GM21528 (cell line): ENCODE results near the gene HIP1R.
A peak's percentile ranks its signal among the peaks of the same experiment; 100 is the strongest.
"Not testable (repeated sequence)": the region's sequence is repeated elsewhere in the genome, so short reads cannot be mapped to it uniquely, and the experiment has no call there.

Experiments
- ATAC-seq: cut with Tn5 transposase; IDR thresholded peaks from one replicate; pipeline ENCODE4 v1.9.1; 2021; ENCODE audit warnings: mild to moderate bottlenecking, moderate library complexity; ENCODE audit not compliant: unreplicated experiment, low FRiP score

HIP1R gene

DNA sequence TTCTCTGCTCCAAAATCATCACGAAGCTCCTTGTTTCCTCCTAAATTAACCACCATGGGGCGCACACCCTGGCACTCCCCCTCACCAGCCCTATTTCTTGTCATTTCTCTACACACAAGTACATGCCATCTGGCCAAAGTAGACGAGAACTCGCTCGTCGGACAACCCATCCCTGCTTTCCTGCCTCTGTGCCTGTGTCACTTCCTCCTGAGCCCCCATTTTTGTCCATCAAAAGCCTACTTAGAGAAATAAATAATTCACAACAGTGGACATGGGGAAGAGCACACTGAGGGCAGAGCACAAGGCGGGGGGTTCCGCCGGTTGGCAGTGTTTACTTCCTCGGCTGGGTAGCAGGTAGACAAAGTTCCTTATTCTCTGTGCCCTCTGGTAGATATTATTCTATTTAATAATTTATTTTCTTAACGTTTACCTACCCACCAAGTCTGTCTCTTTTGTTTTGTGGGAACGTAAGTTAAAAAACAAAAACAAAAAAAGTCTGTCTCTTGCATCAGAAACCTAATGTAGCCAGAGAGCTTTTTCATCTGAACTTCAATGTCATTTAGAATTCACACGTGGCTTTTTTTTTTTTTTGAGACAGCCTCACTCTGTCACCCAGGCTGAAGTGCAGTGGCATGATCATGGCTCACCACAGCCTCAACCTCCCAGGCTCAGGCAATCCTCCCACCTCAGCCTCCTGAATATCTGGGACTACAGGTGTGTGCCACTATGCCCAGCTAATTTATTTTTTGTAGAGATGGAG is 54.7 kb downstream of the HIP1R start:
- ATAC-seq, result no peak

DNA sequence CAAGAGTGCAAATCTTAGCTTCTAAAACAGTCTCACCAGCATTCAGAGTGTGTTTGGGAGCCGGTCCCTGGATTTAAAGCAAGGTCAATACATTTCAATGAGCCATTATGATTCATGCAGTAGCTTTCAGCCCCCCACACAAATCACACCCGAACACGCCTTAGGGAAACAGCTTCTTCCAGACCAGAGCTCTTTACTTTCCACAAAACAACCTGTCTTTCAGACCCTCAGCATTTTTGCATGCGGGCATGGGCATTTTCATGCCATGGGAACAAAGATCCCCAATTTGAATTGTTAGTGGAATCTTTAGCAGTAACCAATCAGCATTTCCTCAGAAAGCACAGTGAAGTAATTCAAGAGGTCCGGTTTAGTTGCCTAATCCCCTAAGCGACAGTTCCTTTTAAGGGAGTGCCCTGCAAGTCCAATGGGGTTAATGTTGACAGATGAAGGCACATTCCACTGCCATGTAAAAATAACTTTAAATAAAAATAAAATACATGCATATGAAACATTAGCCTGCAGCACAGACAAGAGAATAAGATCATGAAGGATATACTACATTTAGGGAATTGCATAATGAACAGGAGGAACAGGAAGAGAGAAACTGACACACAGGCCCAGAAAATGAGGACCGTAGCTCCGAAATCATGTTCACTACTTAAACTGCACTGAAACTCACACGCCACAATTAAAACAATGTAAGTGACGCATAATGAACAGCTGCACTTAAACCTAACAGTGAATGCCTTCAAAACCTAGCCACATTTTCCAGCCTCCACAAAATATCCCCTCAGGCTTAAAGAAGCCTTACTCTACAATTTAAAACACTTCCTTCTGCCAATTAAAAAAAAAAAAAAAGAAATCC is 56.6 kb downstream of the HIP1R start:
- no peak for ATAC-seq

GRCh38 chr12:122892724-122893123 is 57.5 kb downstream of the HIP1R start:
- not testable (repeated sequence) for ATAC-seq

DNA sequence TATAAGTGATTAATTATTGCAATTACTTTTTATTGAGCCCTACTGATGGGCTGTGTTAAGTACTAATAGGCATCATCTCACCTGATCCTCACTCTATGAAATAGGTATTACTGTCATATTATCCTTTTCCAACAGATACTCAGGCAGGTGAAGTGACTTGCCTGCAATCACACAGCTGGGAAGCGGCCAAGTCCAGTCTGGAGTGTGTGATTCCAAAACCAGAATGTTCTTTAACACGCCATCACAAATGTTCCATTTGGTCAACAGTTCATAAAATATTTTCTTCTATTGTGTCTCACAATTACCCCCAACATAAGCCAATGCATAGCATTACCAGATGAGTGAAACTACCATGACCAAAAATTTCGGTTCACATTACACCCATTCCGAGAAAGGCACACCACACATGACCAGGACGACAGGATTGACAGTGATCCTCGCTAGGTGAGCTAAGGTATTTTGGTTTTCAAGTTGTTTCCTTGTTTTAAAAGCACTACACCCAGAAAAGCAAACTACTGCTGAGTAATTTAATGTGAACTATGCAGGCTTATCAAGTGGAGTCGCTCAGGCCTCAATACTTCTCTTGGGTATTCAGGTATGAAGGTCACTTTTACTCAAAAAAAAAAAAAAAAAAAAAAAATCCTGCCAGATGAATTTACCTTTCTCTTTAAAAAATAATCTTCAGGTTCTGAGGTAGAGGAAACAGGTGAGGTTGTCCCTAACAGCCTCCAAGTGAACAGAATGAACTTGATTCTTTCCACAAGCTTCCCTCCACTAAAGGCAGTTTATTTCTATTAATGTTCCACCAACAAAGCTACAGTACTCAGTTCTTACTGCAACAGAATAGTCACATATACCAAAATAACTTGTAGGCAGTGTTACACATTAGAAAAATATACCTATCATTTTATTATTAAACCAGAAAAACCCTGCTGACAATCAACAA is 58.2 kb downstream of the HIP1R start:
- ATAC-seq, result no peak

GRCh38 chr12:122894193-122895121 is 59.2 kb downstream of the HIP1R start:
- no peak for ATAC-seq

GRCh38 chr12:122895320-122895703 is 60.1 kb downstream of the HIP1R start:
- no peak for ATAC-seq

DNA sequence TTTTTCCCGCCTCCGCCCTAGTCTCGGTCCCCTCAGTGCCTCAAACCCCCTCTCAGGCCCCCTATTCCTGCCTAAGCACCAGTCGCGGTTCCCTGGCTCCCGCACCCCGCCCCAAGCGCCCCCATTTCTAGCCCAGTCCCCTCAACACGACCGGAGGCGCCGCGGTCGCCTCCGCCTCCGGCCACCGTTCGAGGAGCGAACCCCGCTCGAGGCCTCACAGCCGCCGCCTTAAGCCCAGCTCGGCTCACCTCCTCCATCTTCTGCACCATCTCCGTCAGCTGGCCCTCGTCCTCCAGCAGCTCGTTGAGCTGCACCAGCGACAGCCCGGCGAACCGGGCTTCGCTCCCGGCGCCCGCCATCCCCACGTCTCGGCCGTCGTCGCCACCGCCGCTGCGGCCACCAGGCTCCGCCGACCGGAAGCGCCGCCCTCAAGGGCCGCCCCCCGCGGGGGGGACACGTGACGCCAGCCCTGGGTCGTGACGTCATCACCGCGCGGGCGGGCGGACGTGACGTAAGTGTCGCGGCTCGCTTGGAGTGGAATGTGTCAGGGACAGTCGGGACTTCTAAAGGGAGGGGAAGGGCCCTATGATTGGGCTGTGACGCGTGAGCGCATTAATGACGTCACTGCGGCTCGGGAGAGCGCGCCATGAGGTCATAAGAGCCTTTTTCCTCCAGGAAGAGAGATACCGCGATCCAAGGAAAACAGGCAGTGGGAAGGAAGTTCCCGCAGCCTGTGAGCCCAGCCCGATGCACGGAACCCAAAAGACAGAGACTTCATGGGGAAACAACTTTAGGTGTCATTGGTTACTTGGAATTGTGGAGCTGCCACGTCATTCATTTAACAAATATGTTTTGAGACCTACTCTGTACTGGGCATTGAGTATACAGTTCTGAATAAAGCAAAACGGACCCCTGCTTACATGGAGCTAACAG is 60.7 kb downstream of the HIP1R start, which contains the start of gene VPS37B:
TSS of gene VPS37B (minus strand) at position 421 of the 933 bp plus-strand sequence. CDS start at position 359, 62 bp downstream.
- ATAC-seq, result peak; percentile 47

- no peak for ATAC-seq
Observed at GRCh38 chr12:122896662-122897061, 61.4 kb downstream of the HIP1R start.

DNA sequence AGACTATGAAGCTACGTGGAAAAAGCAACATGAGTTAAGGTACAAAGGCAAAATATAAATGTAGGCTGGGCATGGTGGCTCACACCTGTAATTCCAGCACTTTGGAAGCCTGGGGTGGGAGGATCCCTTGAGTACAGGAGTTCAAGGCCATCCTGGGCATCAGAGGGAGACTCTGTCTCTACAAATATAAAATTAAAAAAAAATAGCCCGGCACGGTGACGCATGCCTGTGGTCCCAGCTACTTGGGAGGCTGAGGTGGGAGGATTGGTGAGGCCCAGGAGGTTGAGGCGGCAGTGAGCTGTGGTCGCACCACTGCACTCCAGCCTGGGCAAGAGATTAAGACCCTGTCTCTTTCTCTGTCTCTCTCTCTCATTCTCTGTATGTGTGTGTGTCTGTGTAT is 64.6 kb downstream of the HIP1R start:
- no peak for ATAC-seq

DNA sequence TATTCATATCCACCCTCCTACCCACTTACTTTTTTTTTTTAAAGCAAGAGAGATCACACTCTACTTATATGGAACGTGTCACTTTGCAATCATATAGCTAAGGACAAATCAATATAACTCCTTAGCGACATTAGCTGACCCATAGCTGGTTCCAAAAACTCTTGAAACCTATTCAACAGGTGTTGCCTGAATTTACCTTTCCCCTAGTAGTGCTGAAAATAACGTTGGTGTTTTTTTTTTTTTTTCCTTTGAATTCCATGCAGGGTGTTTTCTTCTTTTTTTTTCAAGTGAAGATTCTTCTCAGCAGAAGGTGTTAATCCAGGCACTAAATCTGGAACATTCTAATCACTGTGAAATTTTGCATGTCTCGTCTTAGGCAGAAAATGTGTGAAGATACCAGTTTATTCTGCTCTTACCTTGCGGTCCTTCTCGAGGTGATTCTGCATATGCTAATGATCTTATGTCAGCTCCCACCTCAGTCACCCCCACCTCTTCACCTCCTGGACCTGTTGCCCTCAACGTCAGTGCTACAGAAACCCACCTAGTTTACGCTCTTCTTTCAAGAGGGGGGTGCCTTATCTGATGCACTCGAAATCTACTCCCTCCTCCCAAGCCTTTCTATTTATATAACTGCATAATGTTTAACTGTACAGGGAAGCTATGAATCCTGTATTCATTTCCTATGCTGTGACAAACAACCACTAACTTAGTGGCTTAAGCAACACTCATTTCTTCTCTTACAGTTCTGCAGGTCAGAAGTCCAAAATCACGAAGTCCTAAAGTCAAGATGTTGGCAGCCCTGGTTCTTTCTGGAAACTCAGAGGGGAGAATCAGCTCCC is 67.8 kb downstream of the HIP1R start:
- ATAC-seq, result no peak

DNA sequence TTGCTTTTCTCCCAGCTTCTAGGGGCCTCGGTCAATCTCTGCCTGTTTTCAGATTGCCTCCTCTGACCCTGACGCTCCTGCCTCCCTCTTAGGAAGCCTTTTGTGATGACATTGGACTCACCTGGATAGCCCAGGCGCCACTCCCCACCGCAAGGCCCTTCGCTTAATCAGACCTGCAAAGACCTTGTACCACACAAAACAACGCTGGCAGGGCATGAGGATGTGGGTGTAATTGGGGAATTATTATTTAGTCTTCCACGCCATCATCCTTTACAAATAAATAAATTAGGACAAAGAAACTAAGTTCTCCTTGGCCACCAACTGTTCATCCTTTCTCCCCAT is 68.4 kb downstream of the HIP1R start:
- ATAC-seq, result no peak

DNA sequence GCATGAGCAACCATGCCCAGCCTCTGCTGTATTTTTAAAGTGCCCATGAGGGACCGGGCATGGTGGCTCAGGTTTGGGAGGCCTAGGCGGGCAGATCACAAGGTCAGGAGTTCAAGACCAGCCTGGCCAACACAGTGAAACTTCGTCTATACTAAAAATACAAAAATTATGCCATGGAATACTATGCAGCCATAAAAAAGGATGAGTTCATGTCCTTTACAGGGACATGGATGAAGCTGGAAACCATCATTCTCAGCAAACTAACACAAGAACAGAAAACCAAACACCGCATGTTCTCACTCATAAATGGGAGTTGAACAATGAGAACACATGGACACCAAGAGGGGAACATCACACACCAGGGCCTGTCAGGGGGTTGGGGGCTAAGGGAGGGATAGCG is 70.0 kb downstream of the HIP1R start:
- not testable (repeated sequence) for ATAC-seq

DNA sequence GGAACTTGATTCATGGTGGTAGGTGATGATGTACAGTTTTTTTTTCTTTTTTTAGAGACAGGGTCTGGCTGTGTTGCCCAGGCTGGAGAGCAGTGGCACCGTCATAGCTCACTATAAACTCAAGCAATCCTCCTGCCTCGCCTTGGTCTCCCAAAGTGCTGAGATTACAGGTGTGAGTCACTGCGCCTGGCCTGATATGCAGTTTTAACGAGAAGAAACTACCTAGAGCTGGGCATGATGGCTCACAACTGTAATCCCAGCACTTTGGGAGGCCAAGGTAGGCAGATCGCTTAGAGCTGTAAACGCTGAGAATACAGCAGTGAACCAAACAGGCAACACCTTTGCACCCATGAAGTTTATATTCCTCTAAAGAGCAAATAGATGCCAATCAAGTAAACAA is 73.7 kb downstream of the HIP1R start:
- ATAC-seq, result no peak

- no peak for ATAC-seq
Observed at GRCh38 chr12:122909442-122910288, 74.4 kb downstream of the HIP1R start.
